SIG-M5 treated with dmso at 0.1 percent for 504 hours (cell line): ENCODE data around the gene GPR17.

Experiments used
- DNase-seq: peaks from one replicate; lab custom pipeline; 2025; ENCODE audit not compliant: unreplicated experiment; lab: John Stamatoyannopoulos, UW

GPR17 gene

DNA sequence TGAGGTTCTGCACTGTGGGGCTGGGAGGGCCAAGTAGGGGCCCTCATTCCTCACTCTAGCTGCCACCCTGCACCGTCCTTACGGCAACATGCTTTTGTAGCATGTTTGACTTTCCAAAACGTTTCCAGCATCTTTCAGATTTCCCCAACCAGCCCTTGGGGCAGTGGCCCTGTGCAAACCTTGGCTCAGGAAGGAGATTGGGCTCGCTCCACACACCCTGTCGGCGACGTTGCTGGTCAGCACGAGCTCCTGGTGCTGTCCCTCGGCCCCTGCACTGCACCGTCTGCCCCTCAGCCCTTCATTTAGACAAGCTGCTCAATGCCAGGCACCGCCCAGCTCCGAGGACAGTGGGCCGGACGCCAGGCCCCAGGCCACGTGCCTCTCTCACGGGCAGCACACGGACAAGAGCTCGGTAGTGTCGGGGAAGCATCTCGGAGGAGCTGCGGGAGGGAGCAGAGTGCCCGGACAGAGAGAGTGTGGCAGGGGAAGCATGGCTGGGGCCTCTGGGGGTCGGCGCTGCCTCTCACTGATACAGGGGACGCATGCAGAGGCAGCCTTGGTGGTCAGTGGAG is 6.9 kb downstream of the GPR17 start:
- DNase-seq = no peak

DNA sequence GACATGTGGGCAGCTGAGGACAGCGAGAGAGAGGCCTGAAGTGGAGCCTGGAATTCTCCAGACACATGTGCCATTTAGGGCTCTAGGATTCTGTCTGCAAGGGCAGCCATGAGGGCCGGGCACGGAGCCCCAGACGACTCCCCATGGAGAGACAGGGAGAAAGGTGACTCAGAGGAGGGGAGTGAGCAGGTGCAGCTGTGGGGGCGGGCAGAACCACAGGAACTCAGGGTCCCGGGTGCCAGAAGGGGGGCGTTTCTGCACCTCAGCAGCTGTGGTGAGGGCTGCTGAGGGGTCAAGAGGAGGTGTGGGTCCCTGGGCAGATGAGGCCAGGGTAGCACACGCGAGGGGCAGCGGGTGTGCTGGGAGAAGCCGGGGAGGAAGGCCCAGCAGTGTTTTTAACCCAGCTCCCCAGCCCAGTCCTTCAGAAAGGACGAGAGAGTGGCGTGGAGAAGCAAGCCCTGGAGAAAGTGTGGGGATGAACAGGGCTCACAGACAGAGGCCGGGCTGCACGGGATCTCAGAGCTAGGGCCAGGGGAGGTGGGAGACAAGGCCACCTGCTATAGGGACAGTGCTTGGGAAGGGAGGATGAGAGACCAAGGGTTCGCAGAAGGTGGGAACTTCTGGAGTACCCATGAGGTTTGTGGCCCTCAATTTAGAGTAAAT is 7.6 kb downstream of the GPR17 start:
- no peak for DNase-seq

DNA sequence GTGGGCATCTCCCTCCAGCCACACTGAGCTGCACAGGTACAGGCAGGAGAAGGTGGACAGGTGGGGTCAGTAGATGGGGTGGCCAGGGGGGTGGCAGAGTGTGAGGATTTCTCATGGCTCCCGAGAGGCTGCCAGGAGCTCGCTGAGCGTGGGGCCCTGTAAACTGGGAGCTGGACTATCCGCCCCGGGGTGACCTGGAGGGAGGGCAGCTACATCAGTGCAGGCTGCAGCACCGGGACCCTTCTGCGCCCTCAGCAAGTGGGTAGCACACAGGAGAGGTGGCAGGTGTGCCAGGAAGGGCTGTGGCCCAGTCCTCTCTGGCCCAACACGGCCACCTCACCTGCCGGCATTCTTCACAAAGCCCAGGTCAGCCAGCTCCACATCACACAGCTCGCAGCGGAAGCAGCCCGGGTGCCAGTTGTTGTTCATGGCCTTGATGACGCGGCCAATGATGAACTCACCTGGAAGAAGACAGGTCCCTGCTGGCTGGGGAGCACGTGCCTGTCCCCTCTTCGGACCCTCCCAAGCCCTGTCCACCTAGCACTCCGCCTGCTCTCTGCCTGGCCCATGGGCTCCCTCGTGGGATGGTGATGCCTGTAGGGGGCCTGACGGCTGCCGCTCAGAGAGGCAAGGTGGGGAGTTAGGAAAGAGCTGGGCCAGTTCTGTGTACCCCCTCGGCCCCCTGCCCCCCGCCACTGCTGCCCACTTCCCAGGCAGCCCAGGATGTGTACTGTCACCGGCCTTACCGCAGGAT is 8.3 kb downstream of the GPR17 start:
- DNase-seq = no peak

DNA sequence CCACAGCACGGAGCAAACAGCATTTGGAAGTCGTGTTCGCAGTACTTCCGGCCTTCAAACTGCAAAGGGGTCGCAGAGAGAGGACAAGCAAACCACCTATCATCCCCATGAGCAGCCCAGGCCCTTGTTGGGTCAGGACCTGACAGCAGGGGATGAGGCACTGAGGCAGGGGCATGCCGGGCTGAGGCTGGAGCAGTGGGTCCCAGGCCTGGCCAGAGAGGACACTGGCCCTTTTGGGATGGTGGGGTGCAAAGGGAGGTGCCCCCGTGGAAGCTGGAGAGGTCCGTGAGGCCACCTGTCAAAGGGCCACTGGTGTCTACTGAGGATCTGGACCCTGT is 8.9 kb downstream of the GPR17 start:
- DNase-seq = no peak

DNA sequence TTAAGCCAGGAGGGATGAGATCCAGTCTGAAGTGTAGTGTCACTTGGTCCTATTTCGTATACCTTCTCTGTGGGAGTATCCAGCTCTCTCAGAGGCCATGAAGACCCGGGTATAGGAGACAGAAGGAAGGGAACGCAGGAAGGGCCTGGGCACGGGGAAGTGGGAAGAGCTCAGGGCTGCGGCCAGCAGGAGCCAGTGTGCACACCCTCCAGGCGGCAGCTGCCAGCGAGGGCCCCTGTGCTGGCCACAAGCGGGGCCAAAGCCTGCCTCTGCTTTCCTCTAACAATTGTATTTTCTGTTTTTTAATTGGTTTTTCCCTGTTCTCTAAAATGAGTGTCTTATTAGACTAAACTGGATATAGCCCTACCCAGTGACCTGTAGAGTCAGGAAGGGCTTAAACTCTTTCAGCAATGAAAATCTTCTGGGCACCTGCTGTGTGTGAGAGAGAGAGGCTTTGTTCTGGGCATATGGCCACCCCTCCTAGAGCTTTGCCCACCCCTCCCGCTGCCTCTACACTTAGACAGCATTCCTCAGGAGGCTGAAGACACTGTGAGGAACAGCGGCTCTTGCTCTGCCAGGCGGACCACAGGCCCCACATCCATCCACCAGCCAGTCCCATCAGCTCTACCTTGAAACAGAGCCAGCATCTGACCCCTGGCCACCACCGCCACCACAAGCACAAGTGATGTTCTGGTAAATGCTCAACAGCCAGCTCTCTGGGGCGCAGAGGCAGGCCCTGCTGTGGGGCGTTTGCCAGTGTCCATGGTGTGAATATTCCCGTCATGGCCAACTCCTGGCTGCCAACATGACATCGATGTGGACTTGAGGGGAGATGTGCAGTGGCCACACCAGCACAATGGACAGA is 9.5 kb downstream of the GPR17 start:
- DNase-seq = no peak

DNA sequence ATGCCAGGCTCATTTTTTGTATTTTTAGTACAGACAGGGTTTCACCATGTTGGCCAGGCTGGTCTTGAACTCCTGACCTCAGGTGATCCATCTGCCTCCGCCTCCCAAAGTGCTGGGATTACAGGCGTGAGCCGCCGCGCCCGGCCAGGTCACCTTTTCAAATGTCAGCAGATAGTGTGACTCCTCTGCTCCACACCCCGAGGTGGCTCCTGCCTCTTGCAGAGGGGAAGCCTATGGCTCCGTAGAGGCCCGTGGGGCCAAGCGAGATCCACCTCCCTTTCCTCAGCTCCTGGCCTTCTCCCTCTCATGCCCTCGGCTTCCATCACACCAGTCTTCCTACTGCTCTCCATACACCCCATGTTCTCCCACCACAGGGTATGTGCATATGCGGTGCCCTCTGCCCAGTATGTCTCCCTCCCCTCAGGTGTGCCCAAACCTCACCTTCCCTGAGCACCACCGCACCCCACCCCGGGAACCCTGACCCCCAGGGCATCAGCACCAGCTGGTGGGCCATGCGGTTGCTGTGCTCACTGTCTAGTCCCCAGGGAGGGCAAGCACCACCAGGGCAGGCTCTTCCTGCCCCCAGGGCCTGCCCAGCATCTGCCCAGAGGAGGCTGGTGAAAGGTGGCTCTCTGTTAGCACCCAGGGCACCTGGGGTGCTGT is 10.7 kb downstream of the GPR17 start:
- no peak for DNase-seq

DNA sequence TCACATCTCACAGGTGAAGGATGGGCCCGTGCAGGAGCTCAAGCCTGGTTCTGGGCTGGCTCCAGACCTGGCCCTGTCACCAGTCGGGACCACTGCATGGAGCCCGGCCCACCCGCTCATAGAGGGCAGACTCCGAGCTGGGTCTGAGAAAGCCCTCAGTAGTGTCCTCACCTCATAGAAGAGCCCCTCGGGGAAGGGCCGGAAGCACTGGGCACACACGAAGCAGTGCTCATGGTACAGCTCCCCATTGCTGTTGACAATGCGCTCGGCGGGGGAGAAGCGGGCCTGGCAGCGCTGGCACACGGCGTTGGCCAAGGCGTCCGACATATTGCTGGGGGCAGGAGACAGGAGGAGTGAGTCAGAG is 11.3 kb downstream of the GPR17 start:
- DNase-seq = no peak

DNA sequence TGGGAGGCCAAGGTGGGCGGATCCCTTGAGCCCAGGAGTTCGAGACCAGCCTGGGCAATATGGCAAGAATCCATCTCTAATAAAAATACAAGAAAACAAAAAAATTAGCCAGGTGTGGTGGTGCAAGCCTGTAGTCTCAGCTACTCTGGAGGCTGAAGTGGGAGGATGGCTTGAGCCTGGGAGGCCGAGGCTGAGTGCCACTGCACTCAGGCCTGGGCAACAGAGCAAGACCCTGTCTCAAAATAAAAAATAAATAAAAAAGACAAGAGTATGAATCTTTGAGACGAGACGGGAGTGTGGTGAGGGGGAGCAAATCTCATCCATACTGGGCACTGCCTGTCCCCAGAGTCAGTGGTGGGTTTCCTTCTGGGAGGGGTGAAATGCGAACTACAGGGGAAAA is 12.2 kb downstream of the GPR17 start:
- DNase-seq = no peak

DNA sequence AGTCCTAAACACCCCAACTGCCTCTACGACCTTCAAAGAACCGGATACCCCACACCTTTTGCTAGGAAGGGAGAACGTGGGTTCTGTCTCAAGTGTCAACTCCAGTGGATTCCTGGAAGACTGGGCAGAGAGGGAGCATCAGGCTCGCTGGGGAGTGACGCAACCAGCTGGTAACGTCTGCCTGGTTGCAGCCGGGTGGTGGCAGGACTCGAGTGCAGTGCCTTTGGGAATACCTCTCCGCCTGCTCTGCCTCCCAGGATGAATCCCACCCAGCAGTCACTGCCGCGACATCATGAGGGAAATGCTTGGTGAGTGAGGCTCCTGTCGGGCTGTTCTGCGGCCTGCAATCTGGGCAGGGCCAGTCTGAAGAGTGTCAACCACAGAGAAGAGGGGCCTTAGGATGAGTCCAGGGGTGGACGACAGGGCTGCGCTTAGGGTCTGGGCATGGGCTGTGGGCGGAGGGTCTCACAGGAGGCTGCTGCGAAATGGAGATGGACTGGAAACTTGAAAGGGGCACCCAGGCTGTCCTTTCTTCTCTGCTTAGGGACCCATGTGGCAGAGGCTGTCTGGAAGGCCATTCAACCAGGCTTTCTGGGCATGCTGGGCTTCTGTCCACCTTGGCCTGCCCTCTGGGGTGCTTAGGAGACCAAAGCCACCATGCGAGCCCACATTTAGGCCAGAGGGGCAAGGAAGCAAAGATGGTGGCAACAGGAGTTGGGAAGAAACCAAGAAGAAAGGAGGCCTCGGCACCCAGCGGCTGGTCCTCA is 12.9 kb downstream of the GPR17 start:
- DNase-seq = no peak

DNA sequence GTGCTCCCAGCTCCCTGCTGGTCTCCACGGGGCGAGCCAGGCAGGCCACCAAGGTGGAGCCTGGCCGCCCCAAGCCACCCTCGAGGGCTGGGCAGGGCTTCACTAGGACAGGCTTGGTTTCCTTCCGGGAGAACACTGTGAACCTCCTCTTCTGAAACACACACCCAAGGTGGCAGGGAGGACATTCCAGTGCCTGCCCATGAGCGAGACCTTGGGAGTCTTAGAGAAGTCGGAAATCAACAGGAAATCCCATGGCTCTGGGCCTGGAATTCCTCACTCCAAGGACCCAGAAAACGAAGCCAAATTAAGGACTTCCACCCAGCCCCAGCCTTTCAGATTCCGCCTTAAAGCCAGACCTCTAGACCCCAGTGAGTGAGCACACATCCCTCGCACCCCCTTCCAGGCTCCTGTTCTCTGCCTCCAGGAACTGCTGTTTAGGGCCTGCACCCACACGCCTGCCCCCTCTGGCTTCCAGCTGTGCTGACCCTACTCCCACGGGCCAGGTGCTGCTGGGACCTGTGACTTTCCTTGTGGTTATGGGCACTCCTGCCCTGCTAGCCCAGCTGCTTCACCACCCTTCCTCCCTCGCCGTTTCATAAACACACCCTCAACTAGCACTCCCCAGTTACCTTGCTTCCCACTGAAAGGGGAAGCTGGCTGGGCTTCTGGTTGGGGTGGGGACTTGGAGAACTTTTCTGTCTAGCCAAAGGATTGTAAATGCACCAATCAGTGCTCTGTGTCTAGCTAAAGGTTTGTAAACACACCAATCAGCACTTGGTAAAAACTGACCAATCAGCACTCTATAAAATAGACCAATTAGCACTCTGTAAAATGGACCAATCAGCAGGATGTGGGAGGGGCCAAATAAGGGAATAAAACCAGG is 13.7 kb downstream of the GPR17 start:
- peak; percentile 30 for DNase-seq

DNA sequence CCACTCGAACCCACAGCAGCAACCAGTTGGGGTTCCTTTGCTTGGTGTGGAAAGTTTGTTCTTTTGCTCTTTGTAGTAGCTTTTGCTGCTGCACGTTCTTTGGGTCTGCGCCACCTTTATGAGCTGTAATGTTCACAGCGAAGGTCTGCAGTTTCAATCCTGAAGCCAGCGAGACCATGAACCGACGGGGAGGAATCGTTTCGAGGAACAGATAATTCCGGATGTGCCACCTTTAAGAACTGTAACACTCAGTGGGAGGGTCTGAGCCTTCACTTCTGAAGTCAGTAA is 14.3 kb downstream of the GPR17 start:
- no peak for DNase-seq

DNA sequence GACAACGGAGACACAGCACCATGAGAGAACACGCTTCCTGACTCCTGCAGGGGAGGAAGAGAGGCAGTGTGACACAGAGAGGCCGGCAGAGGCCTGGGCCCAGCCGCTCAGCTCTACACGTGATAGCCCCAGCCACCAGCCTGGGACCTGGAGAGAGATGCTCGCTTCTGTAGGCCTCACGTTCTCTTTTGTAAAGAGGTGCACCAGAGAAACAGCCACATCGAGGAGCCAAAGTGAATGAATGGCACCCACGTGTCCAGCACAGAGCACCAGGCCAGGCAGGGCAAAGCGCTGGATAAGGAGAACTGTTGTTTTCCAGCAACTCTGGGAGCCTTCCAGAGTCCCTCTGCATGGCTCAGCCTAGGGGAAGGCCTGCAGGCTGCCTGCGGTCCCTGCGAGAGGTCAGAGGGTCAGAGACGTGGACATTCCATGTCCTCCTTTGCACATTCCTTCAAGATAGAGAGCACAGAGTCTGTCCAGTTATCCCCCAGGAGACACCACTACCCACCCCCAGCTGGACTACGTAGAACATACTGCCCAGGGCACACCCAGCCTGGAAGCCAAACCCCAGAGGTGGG is 15.2 kb downstream of the GPR17 start:
- DNase-seq = no peak

DNA sequence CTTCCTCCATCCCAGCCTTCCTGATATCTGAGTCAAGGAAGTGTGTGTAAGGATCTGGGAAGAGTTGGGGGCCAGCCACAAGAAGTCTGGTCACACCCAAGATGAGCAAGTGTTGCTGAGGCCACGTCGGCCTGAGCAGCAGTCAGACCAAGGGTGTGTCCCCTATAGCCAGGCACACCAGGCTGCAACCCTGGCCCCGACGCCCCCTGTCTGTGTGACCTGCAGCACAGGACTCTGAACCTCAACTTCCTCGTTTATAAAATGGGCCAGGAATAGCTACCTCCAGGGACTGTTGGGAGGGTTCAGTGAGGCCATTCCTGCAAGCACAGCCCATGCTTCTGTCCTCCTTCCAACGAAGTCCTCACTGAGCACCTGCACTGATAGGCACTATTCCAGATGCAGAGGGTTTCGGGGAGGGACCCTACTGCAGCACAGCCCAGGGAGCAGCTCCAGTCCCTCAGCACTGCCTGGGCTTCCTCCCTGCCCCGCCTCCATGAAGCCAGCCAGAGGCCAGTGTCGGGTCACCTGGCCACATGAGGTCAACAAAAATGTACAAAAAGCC is 16.1 kb downstream of the GPR17 start:
- no peak for DNase-seq

DNA sequence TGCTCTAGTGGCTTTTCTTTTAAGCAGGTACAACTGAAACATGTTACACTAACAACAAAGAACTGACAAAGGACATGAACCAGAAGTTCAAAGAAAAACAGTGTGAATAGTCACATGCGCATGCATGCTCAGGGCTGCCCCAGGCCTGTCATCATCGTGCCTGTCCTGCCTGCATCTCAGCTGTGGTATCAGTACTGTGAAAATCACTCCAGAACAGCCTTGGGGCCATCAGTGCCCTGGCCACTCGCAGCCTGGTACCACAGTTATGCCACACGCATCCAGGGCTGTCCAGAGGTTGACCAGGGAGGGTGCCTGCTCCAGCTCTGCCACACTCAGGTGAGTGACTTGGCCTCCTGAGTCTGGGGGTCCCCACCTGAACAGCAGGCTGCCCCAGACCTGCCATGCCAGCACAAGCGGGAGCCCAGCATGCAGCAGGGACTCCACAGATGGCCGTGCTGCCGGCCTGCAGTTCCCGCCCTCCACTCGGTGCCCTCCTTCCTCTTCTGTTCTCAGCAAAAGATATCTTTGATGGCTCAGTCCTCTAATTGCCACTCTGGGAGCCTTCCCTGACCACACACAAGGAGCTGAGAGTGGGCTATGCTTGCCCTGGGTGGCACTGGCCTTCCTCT is 17.1 kb downstream of the GPR17 start:
- no peak for DNase-seq

DNA sequence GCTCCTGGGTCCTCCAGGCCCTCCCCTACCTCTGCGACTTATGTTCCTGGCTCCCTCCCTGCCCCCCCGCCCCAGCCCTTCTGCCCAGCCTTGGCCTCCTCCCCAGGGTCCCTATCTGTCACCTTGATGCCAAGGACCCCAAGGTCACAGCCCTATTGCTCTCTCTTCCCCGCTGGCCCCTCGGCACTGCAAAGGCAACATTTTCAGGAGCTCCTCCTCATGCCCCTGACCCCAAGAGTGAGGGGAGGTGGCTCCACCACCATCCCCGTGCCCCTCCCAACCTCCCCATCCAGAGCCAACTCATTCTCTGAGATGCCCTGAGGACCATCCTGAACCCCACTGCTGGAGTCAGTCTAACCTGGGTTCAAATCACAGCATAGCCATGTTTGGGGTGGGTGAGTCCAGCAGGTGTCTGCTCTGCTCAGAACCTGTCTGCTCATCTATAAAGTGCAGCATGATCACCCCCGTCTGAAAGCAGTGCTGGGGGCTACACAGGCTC is 17.7 kb downstream of the GPR17 start:
- DNase-seq = no peak

DNA sequence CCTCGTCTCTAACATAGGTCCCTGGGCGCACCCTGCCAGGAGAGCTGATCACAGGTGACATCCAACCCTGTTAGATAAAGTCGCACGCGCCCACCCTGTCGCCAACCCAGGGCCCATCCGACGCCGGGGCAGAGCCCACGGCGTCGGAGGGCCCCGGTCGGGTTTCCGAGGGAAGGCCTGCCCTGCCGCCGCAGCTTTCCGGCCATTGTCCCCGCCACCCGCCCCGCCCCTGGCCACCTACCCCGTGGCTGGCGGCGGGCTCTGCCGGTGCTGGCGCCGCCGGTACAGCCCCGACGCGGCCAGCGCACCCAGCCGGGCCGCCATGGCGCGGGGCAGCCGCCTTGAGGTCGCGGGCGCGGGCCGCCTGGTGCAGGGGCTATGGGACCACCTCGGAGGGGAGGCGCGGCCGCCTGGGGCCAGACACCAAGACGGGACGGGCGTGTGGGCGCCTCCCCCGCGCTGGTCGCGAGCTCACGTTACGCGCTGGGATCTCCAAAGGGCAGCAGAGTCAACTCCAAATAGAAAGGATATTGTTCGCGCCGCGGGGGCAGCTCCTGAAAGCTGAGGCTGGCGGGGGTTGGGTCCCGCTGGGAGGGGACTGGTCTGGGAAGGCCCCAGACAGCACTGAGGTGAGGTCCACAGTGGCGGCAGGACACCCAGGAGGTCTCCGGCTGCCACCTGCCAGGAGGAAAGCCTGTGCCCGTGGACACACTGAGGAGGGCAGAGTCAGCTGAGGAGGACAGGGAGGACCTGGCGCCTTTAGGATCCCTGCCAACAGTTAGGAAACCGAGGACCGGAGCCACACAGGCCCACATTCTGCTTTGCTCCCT is 18.3 kb downstream of the GPR17 start:
- no peak for DNase-seq

DNA sequence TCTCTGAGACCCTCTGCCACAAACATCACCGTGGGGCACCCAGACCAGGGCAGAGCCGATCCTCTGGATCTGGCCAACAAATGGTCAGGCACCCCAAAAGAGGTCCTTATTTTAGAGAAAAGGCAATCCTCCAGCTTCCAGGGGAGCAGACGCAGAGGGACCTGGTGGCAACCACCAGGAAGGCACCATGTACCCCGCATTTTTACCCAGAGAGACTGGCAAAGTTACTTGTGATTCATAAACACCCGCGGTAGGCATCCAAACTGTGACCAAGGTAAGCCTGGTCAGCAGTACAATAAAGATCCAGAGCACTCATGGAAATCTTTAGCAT is 18.9 kb downstream of the GPR17 start:
- no peak for DNase-seq
